SIG-M5 treated with dmso at 0.1 percent for 504 hours (cell line): ENCODE data around the gene MYO7A.

Experiments used
- DNase-seq: peaks from one replicate; lab custom pipeline; 2025; ENCODE audit not compliant: unreplicated experiment; lab: John Stamatoyannopoulos, UW

Gene MYO7A

GRCh38 chr11:77127920-77128691 is at the start of gene MYO7A:
Gene MYO7A (plus strand): TSS chr11:77128246. CDS start chr11:77130635, 2,389 bp downstream.
- no peak for DNase-seq

- no peak for DNase-seq
Observed at GRCh38 chr11:77079666-77080065, 48.4 kb upstream of the MYO7A start.

GRCh38 chr11:77080643-77081210 is 47.3 kb upstream of the MYO7A start:
- no peak for DNase-seq

- DNase-seq: no peak
Observed at GRCh38 chr11:77081381-77081851, 46.6 kb upstream of the MYO7A start.

- DNase-seq: no peak
Observed at GRCh38 chr11:77081976-77082836, 45.8 kb upstream of the MYO7A start.

GRCh38 chr11:77082838-77083565 is 45.0 kb upstream of the MYO7A start:
- no peak for DNase-seq

- no peak for DNase-seq
Observed at GRCh38 chr11:77083566-77084245, 44.3 kb upstream of the MYO7A start.

- no peak for DNase-seq
Observed at GRCh38 chr11:77084581-77085191, 43.4 kb upstream of the MYO7A start.

- DNase-seq: no peak
Observed at GRCh38 chr11:77085652-77086051, 42.4 kb upstream of the MYO7A start.

GRCh38 chr11:77086521-77087472 is 41.2 kb upstream of the MYO7A start:
- DNase-seq: no peak

- no peak for DNase-seq
Observed at GRCh38 chr11:77087723-77088225, 40.3 kb upstream of the MYO7A start.

GRCh38 chr11:77088236-77089003 is 39.6 kb upstream of the MYO7A start:
- DNase-seq: peak; percentile 62

GRCh38 chr11:77089004-77089545 is 39.0 kb upstream of the MYO7A start:
- DNase-seq: no peak

- no peak for DNase-seq
Observed at GRCh38 chr11:77090046-77090372, 38.0 kb upstream of the MYO7A start.

GRCh38 chr11:77090373-77091111 is 37.5 kb upstream of the MYO7A start:
- DNase-seq: no peak

GRCh38 chr11:77091146-77091940 is 36.7 kb upstream of the MYO7A start:
- DNase-seq: peak; percentile 64
